Stomach (tissue), 4 donors: ENCODE data around the gene COL19A1.

Experiments
- POLR2AphosphoS5 ChIP-seq, 3 donors: sonication (generic); formaldehyde crosslinking; IDR thresholded peaks; one replicate each; pipeline ENCODE4 v1.6.1; 2016; ENCODE audit warnings: antibody characterized with exemption in 3 of 3
- TF ChIP-seq, protein P1 (sequence below), 7 experiments: fragments of 450-650 bp in 4 of 7; fragments of 200-600 bp in 3 of 7; sonication (generic) in 3 of 7; IDR thresholded peaks; one replicate each; pipeline ENCODE4 v1.5.1; 2016 to 2019; ENCODE audit warnings: antibody characterized with exemption in 7 of 7, control low read depth in 2 of 7, mild to moderate bottlenecking in 1 of 7

DNA sequence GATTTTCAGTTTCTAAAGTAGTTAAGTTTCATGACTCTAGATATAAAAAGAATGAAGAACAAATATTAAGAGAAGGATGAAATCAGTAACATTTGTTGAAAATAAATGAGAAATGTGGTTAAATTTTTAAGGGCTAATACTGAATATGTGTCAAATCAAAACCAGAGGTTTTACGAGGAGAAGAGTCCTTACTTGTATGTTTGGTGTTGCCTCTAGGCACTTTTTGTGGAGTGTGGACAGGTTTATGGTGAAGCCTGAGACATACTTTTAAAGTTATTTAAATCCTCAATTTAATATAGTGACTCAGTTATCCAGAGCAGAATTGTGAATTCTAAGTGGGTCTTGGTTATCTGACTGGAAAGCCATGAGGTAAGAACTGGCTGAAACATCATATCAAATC is 68.7 kb downstream of the COL19A1 start:
- TF ChIP-seq, protein P1, sequence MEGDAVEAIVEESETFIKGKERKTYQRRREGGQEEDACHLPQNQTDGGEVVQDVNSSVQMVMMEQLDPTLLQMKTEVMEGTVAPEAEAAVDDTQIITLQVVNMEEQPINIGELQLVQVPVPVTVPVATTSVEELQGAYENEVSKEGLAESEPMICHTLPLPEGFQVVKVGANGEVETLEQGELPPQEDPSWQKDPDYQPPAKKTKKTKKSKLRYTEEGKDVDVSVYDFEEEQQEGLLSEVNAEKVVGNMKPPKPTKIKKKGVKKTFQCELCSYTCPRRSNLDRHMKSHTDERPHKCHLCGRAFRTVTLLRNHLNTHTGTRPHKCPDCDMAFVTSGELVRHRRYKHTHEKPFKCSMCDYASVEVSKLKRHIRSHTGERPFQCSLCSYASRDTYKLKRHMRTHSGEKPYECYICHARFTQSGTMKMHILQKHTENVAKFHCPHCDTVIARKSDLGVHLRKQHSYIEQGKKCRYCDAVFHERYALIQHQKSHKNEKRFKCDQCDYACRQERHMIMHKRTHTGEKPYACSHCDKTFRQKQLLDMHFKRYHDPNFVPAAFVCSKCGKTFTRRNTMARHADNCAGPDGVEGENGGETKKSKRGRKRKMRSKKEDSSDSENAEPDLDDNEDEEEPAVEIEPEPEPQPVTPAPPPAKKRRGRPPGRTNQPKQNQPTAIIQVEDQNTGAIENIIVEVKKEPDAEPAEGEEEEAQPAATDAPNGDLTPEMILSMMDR (IDR thresholded peaks at IDR 0.05): no peak
- no peak for TF ChIP-seq POLR2AphosphoS5 (IDR thresholded peaks at IDR 0.05)
